Hepatocyte (in vitro differentiated cells): Measurements from ENCODE around the gene DTX3.

Experiments used
- CTCF ChIP-seq: fragments of 200-600 bp; sonication (generic); IDR thresholded peaks from 2 replicates; pipeline ENCODE4 v1.5.1; 2016; ENCODE audit warnings: antibody characterized with exemption, mild to moderate bottlenecking; ENCODE audit not compliant: poor library complexity
- EZH2 ChIP-seq: fragments of 200-600 bp; sonication (generic); IDR thresholded peaks from 2 replicates; pipeline ENCODE4 v1.6.1; 2016; ENCODE audit warnings: antibody characterized with exemption, mild to moderate bottlenecking, borderline replicate concordance

DNA sequence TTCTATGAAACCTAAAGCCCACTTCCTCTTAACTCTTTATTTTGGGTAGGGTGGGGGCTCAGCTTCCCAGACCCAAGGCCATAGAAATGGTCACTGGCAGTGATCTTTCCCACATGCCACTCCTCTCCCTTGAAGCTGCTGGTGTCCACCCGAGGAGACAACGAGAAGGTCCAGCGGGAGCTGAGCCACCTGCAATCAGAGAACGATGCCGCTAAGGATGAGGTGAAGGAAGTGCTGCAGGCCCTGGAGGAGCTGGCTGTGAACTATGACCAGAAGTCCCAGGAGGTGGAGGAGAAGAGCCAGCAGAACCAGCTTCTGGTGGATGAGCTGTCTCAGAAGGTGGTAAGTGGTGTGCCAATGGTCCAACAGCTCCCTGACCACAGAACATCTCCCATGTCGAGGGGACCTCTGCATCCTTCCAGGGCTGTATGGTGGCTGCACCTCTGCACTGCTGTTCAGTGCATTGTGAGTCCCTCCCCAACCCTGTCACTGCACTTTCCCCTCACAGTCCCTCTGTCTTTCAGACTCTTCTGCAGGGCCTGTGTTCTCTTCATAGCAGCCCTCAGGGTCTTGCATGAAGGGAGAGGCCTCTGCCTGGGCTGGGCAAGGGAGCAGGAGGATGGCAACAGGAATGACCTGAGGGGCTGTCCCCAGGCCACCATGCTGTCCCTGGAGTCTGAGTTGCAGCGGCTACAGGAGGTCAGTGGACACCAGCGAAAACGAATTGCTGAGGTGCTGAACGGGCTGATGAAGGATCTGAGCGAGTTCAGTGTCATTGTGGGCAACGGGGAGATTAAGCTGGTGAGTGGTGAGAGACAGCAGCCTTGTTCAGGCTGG lies 32.5 kb upstream of the DTX3 start:
- TF ChIP-seq EZH2 (no peak), CTCF (no peak)
